ENCODE data around the gene LAMC3. TPM values are rescaled to one million over a fixed set of nuclear protein-coding genes. Genes with fewer than 3 reads are reported as not detected.

LAMC3 gene
- total RNA-seq, 1 donor from 2014 or later: 1.6 TPM

DNA sequence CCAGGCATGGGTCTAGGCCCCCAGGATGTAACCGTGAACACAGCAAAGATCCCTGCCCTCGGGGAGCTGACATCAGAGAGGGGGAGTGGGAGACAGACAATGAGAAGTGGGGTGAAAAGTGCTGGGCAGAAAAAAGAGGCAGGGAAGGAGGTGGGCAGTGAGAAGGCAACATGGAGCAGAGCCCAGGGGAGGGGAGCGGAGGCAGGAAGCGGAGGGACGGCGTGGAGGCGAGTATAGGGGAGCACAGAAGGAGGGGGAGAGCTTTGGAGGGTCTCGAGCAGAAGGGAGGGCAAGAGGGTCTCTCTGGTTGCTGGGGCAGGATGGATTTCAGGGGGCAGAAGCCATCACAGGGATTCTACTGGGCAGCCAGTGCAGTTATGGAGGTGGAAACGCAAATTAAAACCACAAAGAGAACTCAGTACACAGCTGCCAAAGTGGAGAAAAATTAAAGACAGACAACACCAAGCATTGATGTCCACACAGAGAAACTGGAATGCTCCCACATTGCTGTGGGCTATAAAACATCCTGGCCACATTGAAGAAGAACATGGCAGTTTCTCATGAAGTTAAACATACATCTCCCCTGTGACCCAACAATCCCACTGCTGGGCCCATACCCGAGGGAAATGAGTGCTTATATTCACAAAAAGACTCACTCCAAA, 21.1 kb upstream of the LAMC3 start:
- no peaks in the 10 kb centered on the region for H3K9me3 ChIP-seq
- TF ChIP-seq, protein P1, sequence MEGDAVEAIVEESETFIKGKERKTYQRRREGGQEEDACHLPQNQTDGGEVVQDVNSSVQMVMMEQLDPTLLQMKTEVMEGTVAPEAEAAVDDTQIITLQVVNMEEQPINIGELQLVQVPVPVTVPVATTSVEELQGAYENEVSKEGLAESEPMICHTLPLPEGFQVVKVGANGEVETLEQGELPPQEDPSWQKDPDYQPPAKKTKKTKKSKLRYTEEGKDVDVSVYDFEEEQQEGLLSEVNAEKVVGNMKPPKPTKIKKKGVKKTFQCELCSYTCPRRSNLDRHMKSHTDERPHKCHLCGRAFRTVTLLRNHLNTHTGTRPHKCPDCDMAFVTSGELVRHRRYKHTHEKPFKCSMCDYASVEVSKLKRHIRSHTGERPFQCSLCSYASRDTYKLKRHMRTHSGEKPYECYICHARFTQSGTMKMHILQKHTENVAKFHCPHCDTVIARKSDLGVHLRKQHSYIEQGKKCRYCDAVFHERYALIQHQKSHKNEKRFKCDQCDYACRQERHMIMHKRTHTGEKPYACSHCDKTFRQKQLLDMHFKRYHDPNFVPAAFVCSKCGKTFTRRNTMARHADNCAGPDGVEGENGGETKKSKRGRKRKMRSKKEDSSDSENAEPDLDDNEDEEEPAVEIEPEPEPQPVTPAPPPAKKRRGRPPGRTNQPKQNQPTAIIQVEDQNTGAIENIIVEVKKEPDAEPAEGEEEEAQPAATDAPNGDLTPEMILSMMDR (IDR thresholded peaks at IDR 0.05): no peak
- H3K36me3 ChIP-seq: no peaks in the 10 kb centered on the region
- H3K27ac ChIP-seq: no peak overlapping the region
- no peaks in the 10 kb centered on the region for H3K4me1 ChIP-seq
- no peak for DNase-seq (ENCODE audit: low spot score in 2 of 2)
- H3K27me3 ChIP-seq: no peaks in the 10 kb centered on the region
- intact Hi-C loops (cut with DNase I): no loop called here
- no peak overlapping the region for H3K4me3 ChIP-seq

DNA sequence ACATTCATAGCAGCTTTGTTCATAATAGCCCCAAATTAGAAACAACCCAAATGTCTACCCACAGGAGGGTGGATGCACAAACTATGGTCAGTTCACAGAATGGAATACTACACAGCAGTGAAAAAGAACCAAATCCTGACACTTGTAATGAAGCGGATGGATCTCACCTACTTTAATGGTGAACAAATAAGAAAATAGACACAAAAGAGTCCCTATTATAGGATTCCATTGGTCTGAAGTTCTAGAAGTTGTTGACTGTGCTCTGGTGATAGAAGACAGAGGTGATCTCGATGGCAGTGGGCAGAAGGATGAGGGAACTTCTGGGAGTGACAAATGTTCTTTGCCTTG, 20.6 kb upstream of the LAMC3 start:
- H3K27me3 ChIP-seq: no peaks in the 10 kb centered on the region
- DNase-seq (ENCODE audit: low spot score in 2 of 2): no peak
- TF ChIP-seq, protein P1 (IDR thresholded peaks at IDR 0.05): no peak
- no peaks in the 10 kb centered on the region for H3K36me3 ChIP-seq
- H3K27ac ChIP-seq: no peak overlapping the region
- no peaks in the 10 kb centered on the region for H3K4me1 ChIP-seq
- no peak overlapping the region for H3K4me3 ChIP-seq
- no peaks in the 10 kb centered on the region for H3K9me3 ChIP-seq
- intact Hi-C loops (cut with DNase I): no loop called here

DNA sequence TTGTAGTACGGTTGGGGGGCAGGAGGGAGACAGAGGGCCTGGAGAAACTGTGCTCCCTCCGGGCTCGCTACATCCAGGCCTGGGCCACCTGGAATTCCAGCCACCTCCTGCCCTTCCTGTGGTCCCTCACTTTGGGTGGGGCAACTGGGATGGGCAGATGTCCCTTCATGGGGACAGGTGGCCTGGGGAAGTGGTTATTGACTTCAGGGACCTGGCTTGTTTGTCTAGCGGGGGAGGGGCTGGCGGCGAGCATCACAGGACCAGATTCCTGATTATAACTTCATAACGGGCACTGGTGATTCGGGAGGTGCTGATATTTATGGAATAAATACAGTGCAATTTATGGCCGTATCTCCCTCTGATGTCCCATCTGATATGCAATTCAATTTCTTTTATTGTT, 20.1 kb upstream of the LAMC3 start:
- intact Hi-C loops (cut with DNase I): no loop called here
- Histone ChIP-seq H3K27me3 (no peaks in the 10 kb centered on the region), H3K36me3 (no peaks in the 10 kb centered on the region), H3K27ac (no peak overlapping the region), H3K4me1 (no peaks in the 10 kb centered on the region), H3K9me3 (no peaks in the 10 kb centered on the region), H3K4me3 (no peak overlapping the region)
- no peak for DNase-seq (ENCODE audit: low spot score in 2 of 2)
- TF ChIP-seq, protein P1 (IDR thresholded peaks at IDR 0.05): no peak

DNA sequence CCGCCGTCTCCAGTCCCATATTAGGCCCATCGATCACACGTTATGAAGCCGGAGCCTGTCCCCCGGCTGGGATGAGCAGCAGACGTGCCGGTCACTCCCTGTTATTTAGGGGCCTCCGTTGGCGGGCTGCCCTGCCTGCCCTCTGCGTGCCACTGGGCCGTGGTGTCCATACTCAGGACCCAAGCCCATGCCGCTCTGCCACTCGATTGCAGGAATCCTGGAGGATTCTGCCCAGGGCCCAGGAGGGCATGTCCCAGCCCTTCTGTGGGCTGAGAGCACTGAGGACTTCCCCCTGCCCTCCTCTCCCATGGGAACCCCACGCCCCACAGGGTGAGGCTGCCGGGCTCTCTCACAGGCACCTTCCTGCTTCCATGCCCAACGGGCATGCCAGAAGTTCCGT, 19.6 kb upstream of the LAMC3 start:
- Histone ChIP-seq H3K27me3 (no peaks in the 10 kb centered on the region), H3K27ac (no peak overlapping the region), H3K9me3 (no peaks in the 10 kb centered on the region), H3K4me1 (no peaks in the 10 kb centered on the region), H3K4me3 (no peak overlapping the region), H3K36me3 (no peaks in the 10 kb centered on the region)
- no peak for DNase-seq (ENCODE audit: low spot score in 2 of 2)
- TF ChIP-seq, protein P1 (IDR thresholded peaks at IDR 0.05): no peak
- intact Hi-C loops (cut with DNase I): no loop called here

DNA sequence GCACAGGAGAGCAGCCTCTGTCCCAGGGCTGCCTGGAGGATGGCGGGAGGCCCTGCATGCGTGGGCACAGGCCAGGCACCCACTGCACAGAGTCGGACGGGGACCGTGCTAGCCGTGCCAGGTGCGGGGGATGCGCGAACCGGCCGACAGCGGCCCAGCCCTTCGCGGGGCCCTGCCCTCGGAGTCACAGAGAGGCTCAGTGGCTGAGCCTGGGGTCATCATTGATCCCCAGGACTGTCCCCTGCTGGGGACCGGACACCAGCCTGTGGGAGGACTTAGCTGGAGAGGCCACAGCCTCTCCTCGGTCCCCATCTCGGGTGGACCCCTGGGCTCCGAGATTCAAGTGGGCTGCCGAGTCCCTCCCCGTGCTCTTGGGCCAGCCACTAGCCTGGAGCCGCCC, 19.1 kb upstream of the LAMC3 start:
- TF ChIP-seq, protein P1 (IDR thresholded peaks at IDR 0.05): no peak

More for the DNA sequence above, 19.1 kb upstream of the LAMC3 start:
- Histone ChIP-seq H3K4me1 (no peaks in the 10 kb centered on the region), H3K4me3 (no peak overlapping the region), H3K9me3 (no peaks in the 10 kb centered on the region), H3K27ac (no peak overlapping the region), H3K27me3 (no peaks in the 10 kb centered on the region), H3K36me3 (no peaks in the 10 kb centered on the region)
- intact Hi-C loops (cut with DNase I): no loop called here
- no peak for DNase-seq (ENCODE audit: low spot score in 2 of 2)
